Measurements from ENCODE around the gene PDE4C. TPM values are rescaled to one million over a fixed set of nuclear protein-coding genes. Genes with fewer than 3 reads are reported as not detected.

The PDE4C gene
- total RNA-seq, 2 donors from 2014 or later = under 0.01 to 0.26 TPM

DNA sequence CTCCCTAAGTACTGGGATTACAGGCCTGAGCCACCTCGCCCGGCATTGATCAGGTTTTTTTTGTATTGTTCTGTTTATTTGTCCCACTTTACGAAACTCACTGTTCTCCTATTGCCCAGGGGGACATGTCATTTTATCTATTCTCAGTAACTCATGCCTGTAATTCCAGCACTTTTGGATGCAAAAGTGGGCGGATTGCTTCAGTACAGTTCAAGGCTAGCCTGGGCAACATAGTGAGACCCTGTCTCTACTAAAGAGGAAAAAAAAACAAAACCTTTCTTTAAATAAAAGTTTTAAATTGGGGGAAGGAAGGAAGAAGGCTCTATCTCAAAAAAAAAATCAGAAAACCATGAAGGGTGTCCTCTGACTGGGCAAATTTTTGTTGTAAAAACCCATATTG, 36.0 kb downstream of the PDE4C start:
- WGBS, 2 donors = 84 to 85% methylated on average over 4 of the region's 4 CpGs
- ATAC-seq (no peak), DNase-seq (no peak)
- Histone ChIP-seq H3K4me1 (peaks cover 15% of the 10 kb centered on the region), H3K4me3 (no peak overlapping the region), H3K9me3 (no peaks in the 10 kb centered on the region), H3K27ac (no peak overlapping the region), H3K27me3 (no peaks in the 10 kb centered on the region), H3K36me3 (replicated peaks in 1 of 2; ENCODE audit: insufficient read depth in 1 of 2, low read depth in 2 of 2) (no peaks in the 10 kb centered on the region)
- intact Hi-C loops (cut with DNase I) = no loop called here
- TF ChIP-seq POLR2A (IDR thresholded peaks at IDR 0.05) = no peak
- TF ChIP-seq, protein P1, sequence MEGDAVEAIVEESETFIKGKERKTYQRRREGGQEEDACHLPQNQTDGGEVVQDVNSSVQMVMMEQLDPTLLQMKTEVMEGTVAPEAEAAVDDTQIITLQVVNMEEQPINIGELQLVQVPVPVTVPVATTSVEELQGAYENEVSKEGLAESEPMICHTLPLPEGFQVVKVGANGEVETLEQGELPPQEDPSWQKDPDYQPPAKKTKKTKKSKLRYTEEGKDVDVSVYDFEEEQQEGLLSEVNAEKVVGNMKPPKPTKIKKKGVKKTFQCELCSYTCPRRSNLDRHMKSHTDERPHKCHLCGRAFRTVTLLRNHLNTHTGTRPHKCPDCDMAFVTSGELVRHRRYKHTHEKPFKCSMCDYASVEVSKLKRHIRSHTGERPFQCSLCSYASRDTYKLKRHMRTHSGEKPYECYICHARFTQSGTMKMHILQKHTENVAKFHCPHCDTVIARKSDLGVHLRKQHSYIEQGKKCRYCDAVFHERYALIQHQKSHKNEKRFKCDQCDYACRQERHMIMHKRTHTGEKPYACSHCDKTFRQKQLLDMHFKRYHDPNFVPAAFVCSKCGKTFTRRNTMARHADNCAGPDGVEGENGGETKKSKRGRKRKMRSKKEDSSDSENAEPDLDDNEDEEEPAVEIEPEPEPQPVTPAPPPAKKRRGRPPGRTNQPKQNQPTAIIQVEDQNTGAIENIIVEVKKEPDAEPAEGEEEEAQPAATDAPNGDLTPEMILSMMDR (IDR thresholded peaks at IDR 0.05) = no peak

DNA sequence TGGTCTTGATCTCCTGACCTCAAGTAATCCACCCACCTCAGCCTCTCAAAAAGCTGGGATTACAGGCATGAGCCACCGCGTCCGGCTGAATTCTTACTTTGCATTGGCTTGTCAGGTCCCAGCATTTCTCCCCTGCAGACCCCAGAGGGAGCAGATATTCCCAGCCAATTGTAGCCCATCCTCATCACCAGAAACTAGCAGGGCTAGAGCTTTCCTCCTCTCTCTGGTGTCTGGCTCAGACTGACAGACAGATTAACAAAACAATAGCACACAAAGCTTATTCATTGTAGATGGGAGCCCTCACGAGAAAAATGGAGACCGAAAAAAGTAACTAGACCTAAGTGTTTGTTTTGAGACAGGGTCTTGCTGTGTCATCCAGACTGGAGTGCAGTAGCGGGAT, 40.7 kb downstream of the PDE4C start:
- Histone ChIP-seq H3K4me3 (no peak overlapping the region), H3K4me1 (no peaks in the 10 kb centered on the region), H3K27me3 (no peaks in the 10 kb centered on the region), H3K36me3 (replicated peaks in 1 of 2; ENCODE audit: insufficient read depth in 1 of 2, low read depth in 2 of 2) (no peaks in the 10 kb centered on the region), H3K27ac (no peak overlapping the region), H3K9me3 (no peaks in the 10 kb centered on the region)
- WGBS, 2 donors = 66 to 75% methylated on average over 6 of the region's 6 CpGs
- no peak for DNase-seq
- intact Hi-C loops (cut with DNase I) = no loop called here
- no peak for TF ChIP-seq POLR2A (IDR thresholded peaks at IDR 0.05)
- TF ChIP-seq, protein P1 (IDR thresholded peaks at IDR 0.05) = no peak
- no peak for ATAC-seq

DNA sequence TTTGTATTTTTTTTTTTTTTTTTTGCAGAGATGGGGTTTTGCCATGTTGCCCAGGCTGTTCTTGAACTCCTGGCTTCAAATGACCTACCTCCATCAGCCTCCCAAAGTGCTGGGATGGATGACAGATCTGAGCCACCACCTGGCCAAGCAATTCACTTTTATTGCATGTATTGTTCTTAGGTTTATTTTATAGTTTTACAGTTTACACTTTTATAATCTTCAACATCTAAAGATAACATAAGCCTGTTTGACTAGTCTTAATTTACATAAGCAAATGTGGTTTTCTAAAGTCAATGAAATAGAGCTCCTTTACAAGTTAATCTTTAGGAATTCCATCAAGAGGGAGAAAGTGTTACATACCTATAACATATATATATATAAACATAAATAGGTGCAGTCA, 42.7 kb downstream of the PDE4C start:
- TF ChIP-seq, protein P1 (IDR thresholded peaks at IDR 0.05) = no peak
- no peak for TF ChIP-seq POLR2A (IDR thresholded peaks at IDR 0.05)
- DNase-seq = no peak
- ATAC-seq = no peak

DNA sequence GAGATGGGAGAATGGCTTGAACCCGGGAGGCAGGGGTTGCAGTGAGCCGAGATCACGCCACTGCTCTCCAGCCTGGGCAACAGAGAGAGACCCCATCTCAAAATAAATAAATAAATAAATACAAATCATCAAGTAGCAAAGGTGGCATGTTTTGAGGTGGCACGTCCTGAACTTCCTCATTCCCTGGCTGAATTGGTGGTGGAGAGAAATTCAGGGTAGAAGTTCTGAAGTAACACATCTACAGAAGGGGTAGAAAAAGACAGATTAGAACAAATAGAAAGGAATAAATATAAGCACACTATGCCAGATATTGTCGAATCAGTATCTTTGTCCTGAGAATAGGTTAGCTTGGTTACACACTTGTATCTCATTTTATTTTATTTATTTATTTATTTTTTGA, 46.3 kb downstream of the PDE4C start:
- H3K27me3 ChIP-seq = no peaks in the 10 kb centered on the region
- TF ChIP-seq, protein P1 (IDR thresholded peaks at IDR 0.05) = no peak
- no peak for TF ChIP-seq POLR2A (IDR thresholded peaks at IDR 0.05)
- H3K4me3 ChIP-seq = no peak overlapping the region
- ATAC-seq = no peak
- H3K4me1 ChIP-seq = peaks cover 3% of the 10 kb centered on the region
- no peak for DNase-seq
- no peaks in the 10 kb centered on the region for H3K9me3 ChIP-seq
- intact Hi-C loops (cut with DNase I) = no loop called here
- no peaks in the 10 kb centered on the region for H3K36me3 ChIP-seq (replicated peaks in 1 of 2; ENCODE audit: insufficient read depth in 1 of 2, low read depth in 2 of 2)
- no peak overlapping the region for H3K27ac ChIP-seq
- 89 to 95% methylated on average over 5 of the region's 5 CpGs for WGBS, 2 donors

More for the DNA sequence above, 42.7 kb downstream of the PDE4C start:
- intact Hi-C loops (cut with DNase I) = no loop called here
- Histone ChIP-seq H3K4me3 (no peak overlapping the region), H3K9me3 (no peaks in the 10 kb centered on the region), H3K36me3 (replicated peaks in 1 of 2; ENCODE audit: insufficient read depth in 1 of 2, low read depth in 2 of 2) (no peaks in the 10 kb centered on the region), H3K27ac (no peak overlapping the region), H3K4me1 (no peaks in the 10 kb centered on the region), H3K27me3 (no peaks in the 10 kb centered on the region)

Measured in body of pancreas (tissue), 4 donors.